ENCODE measurements around the gene NPHP1. TPM values are rescaled to one million over a fixed set of nuclear protein-coding genes. Genes with fewer than 3 reads are reported as not detected.
"Not testable (repeated sequence)": the region's sequence is repeated elsewhere in the genome, so short reads cannot be mapped to it uniquely, and the experiment has no call there.

The NPHP1 gene
- total and polyA plus RNA-seq, 7 donors = 2.4 to 17.7 (median 10.3) TPM

DNA sequence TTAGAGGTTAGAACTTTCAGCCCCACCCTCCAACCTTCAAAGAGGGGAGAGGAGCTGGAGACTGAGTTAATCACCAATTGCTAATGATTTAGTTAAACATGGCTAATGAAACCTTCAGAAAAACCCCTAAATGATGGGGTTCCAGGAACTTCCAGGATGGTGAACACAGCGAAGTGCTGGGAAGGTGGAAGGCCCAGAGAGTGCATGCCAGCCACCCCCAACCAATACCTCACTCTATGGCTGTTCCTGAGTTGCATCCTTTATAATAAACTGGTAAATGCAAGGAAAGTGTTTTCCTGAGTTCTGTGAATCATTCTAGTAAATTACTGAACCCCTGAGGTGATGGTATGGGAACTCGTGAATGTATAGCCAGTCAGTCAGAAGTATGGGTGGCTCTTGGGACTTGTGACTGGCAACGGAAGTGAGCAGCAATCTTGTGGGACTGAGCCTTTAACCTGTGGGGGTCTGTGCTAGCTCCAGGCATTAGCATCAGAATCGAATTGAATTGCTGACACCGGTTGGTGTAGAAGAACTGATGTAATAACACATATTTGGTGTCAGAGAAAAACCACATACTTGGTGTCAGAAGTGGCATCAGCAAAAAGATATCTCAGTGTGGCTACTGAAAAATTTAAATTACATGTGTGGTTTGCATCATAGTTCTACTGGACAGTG lies 37.4 kb downstream of the NPHP1 start:
- Histone ChIP-seq H3K9me3 (no peaks in the 10 kb centered on the region), H3K4me3 (peak overlapping the region; percentile 71), H3K27ac (peak overlapping the region; percentile 88), H3K4me1 (peaks cover 27% of the 10 kb centered on the region), H3K27me3 (ENCODE audit: insufficient read depth in 3 of 3, low read length in 2 of 3) (no peaks in the 10 kb centered on the region), H3K36me3 (ENCODE audit: insufficient read depth in 1 of 2, low read depth in 1 of 2) (peaks cover 0 to 25% of the 10 kb centered on the region in 2 donors)
- TF ChIP-seq, protein P1, sequence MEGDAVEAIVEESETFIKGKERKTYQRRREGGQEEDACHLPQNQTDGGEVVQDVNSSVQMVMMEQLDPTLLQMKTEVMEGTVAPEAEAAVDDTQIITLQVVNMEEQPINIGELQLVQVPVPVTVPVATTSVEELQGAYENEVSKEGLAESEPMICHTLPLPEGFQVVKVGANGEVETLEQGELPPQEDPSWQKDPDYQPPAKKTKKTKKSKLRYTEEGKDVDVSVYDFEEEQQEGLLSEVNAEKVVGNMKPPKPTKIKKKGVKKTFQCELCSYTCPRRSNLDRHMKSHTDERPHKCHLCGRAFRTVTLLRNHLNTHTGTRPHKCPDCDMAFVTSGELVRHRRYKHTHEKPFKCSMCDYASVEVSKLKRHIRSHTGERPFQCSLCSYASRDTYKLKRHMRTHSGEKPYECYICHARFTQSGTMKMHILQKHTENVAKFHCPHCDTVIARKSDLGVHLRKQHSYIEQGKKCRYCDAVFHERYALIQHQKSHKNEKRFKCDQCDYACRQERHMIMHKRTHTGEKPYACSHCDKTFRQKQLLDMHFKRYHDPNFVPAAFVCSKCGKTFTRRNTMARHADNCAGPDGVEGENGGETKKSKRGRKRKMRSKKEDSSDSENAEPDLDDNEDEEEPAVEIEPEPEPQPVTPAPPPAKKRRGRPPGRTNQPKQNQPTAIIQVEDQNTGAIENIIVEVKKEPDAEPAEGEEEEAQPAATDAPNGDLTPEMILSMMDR (IDR thresholded peaks at IDR 0.05) = no peak
- whole genome bisulfite sequencing, 3 donors = 36 to 48% (median 37%) methylated on average over 5 of the region's 5 CpGs
- ATAC-seq (no peak), DNase-seq (no peak)
- intact Hi-C loops (cut with DNase I) = loop anchor here in 1 of 2 donors (5.0 kb wide), 1 partner anchor 40 kb away; the partner anchor contains the start of gene NPHP1

DNA sequence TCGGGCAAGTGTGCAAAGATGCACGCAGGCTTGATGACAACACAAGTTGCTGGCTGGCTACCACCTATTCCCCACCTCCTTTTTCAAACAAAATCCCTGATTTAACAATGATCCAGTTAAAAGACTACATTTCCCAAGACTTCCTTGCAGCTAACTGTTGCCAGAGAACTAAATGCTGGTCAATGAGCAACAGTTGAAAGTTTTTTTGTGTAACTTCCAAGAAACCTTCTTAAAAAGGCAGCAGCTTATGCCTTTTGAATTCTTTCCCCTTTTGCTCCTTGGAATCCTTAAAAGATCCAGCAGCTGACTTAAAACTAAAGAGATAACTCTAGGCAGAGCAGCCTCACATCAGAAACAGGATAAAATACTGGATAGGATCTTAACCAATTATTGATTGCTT lies 38.5 kb downstream of the NPHP1 start:
- peak overlapping the region; percentile 13 for H3K27ac ChIP-seq

DNA sequence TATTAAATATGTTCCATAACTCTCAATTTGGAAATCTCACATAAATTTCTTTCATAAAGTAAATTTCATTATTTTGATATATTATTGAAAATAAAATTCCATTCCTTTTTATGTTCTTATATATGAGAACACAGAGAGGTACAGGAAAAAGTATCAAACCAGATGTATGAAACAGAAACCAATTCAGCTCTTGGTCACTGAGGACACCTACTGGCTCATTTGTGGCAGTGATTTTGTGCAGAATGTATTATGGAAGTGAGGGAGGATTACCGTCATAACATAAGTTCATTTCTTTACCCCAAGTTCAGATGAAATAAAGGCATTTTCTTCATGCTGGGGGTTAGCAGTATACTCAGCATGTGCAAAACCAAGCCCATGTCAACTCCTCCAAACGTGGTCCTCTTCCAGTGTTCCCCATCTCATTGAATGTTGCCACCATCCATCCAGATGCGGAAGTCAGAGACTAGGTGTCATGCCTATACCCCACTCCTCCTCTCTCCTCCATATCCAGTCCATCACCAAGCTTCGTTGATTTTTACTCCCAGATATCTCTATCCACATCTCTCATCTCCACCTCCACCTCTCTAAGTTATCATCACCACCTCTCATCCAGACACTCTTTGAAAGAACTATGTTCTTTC lies 47.5 kb downstream of the NPHP1 start:
- DNase-seq (no peak), ATAC-seq (peak; percentile 58 to 77 (median 70))
- TF ChIP-seq, protein P1 (IDR thresholded peaks at IDR 0.05) = peak; percentile 71
- Histone ChIP-seq H3K36me3 (ENCODE audit: insufficient read depth in 1 of 2, low read depth in 1 of 2) (peaks cover 0 to 61% of the 10 kb centered on the region in 2 donors), H3K9me3 (no peaks in the 10 kb centered on the region), H3K4me3 (no peak overlapping the region), H3K27ac (no peak overlapping the region), H3K4me1 (no peaks in the 10 kb centered on the region), H3K27me3 (ENCODE audit: insufficient read depth in 3 of 3, low read length in 2 of 3) (no peaks in the 10 kb centered on the region)
- intact Hi-C loops (cut with DNase I) = no loop called here
- WGBS, 3 donors = 38 to 42% (median 42%) methylated on average over 4 of the region's 4 CpGs

More for the DNA sequence above, 38.5 kb downstream of the NPHP1 start:
- peaks cover 0 to 37% of the 10 kb centered on the region in 2 donors for H3K36me3 ChIP-seq (ENCODE audit: insufficient read depth in 1 of 2, low read depth in 1 of 2)
- DNase-seq (no peak), ATAC-seq (no peak)
- no peaks in the 10 kb centered on the region for H3K9me3 ChIP-seq
- TF ChIP-seq, protein P1 (IDR thresholded peaks at IDR 0.05) = no peak
- peak overlapping the region; percentile 71 for H3K4me3 ChIP-seq
- 43 to 66% (median 46%) methylated on average over 2 of the region's 2 CpGs for WGBS, 3 donors
- peaks cover 27% of the 10 kb centered on the region for H3K4me1 ChIP-seq
- H3K27me3 ChIP-seq (ENCODE audit: insufficient read depth in 3 of 3, low read length in 2 of 3) = no peaks in the 10 kb centered on the region
- intact Hi-C loops (cut with DNase I) = loop anchor here in 1 of 2 donors (5.0 kb wide), 1 partner anchor 41 kb away; the partner anchor contains the start of gene NPHP1

DNA sequence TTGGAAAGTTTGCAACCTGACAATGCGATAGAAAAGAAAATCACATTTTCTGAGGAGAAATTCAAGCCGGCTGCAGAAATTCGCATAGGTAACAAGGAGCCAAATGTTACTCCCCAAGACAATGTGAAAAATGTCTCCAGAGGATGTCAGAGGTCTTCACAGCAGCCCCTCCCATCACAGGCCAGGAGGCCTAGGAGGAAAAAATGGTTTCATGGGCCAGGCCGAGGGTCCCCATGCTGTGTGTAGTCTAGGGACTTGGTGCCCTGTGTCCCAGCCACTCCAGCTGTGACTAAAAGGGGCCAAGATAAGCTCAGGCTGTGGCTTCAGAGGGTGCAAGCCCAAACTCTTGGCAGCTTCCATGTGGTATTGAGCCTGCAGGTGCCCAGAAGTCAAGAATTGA lies 50.0 kb downstream of the NPHP1 start:
- H3K27me3 ChIP-seq (ENCODE audit: insufficient read depth in 3 of 3, low read length in 2 of 3); ATAC-seq; H3K9me3 ChIP-seq; H3K4me1 ChIP-seq; H3K4me3 ChIP-seq; DNase-seq; H3K27ac ChIP-seq; intact Hi-C loops (cut with DNase I): not testable (repeated sequence)
- 94 to 96% (median 95%) methylated on average over 4 of the region's 4 CpGs for WGBS, 3 donors
- H3K36me3 ChIP-seq (ENCODE audit: insufficient read depth in 1 of 2, low read depth in 1 of 2) = peaks cover 0 to 52% of the 10 kb centered on the region in 2 donors

DNA sequence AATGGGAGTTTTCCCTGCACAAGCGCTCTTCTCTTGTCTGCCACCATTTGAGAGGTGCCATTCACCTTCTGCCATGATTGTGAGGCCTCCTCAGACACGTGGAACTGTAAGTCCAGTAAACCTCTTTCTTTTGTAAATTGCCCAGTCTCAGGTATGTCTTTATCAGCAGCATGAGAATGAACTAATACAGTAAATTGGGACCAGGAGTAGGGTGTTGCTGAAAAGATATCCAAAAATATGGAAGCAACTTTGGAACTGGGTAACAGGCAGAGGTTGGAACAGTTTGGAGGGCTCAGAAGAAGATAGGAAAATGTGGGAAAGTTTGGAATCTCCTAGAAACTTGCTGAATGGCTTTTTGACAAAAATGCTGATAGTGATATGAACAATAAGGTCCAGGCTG lies 50.6 kb downstream of the NPHP1 start:
- intact Hi-C loops (cut with DNase I); H3K4me3 ChIP-seq; ATAC-seq; H3K27me3 ChIP-seq (ENCODE audit: insufficient read depth in 3 of 3, low read length in 2 of 3); H3K9me3 ChIP-seq; DNase-seq; H3K4me1 ChIP-seq; H3K27ac ChIP-seq: not testable (repeated sequence)
- WGBS, 3 donors = 58 to 98% (median 83%) methylated on average over 2 of the region's 2 CpGs
- peaks cover 0 to 52% of the 10 kb centered on the region in 2 donors for H3K36me3 ChIP-seq (ENCODE audit: insufficient read depth in 1 of 2, low read depth in 1 of 2)
